ENCODE measurements around the gene COL20A1.

COL20A1 gene

GRCh38 chr20:63362436-63363009, 69.5 kb downstream of the COL20A1 start:
- peaks cover 13% of the 10 kb centered on the region for H3K27me3 Mint-ChIP-seq
- no peak overlapping the region for H3K27ac Mint-ChIP-seq
- H3K9me3 Mint-ChIP-seq (ENCODE audit: low read depth) = no peaks in the 10 kb centered on the region
- peaks cover 2% of the 10 kb centered on the region for H3K4me1 Mint-ChIP-seq (ENCODE audit: low read depth)
- no peaks in the 10 kb centered on the region for H3K36me3 Mint-ChIP-seq
- H3K4me3 Mint-ChIP-seq = no peak overlapping the region

- H3K36me3 Mint-ChIP-seq = no peaks in the 10 kb centered on the region
- H3K4me1 Mint-ChIP-seq (ENCODE audit: low read depth) = peaks cover 2% of the 10 kb centered on the region
- no peak overlapping the region for H3K27ac Mint-ChIP-seq
- H3K27me3 Mint-ChIP-seq = peaks cover 13% of the 10 kb centered on the region
- no peaks in the 10 kb centered on the region for H3K9me3 Mint-ChIP-seq (ENCODE audit: low read depth)
- H3K4me3 Mint-ChIP-seq = no peak overlapping the region
Measured at GRCh38 chr20:63363013-63363957, 70.3 kb downstream of the COL20A1 start.

- H3K27ac Mint-ChIP-seq = no peak overlapping the region
- H3K36me3 Mint-ChIP-seq = no peaks in the 10 kb centered on the region
- peaks cover 13% of the 10 kb centered on the region for H3K27me3 Mint-ChIP-seq
- peaks cover 2% of the 10 kb centered on the region for H3K4me1 Mint-ChIP-seq (ENCODE audit: low read depth)
- no peaks in the 10 kb centered on the region for H3K9me3 Mint-ChIP-seq (ENCODE audit: low read depth)
- H3K4me3 Mint-ChIP-seq = no peak overlapping the region
Measured at GRCh38 chr20:63363981-63364561, 71.1 kb downstream of the COL20A1 start.

GRCh38 chr20:63364801-63365585, 72.0 kb downstream of the COL20A1 start:
- H3K27ac Mint-ChIP-seq = no peak overlapping the region
- no peak overlapping the region for H3K4me3 Mint-ChIP-seq

GRCh38 chr20:63365601-63366389, 72.8 kb downstream of the COL20A1 start:
- H3K4me1 Mint-ChIP-seq (ENCODE audit: low read depth) = peaks cover 2% of the 10 kb centered on the region
- H3K27me3 Mint-ChIP-seq = peaks cover 9% of the 10 kb centered on the region
- H3K36me3 Mint-ChIP-seq = no peaks in the 10 kb centered on the region
- no peak overlapping the region for H3K4me3 Mint-ChIP-seq
- no peaks in the 10 kb centered on the region for H3K9me3 Mint-ChIP-seq (ENCODE audit: low read depth)
- no peak overlapping the region for H3K27ac Mint-ChIP-seq

More at GRCh38 chr20:63364801-63365585, 72.0 kb downstream of the COL20A1 start:
- Mint-ChIP-seq H3K9me3 (ENCODE audit: low read depth) (no peaks in the 10 kb centered on the region), H3K36me3 (no peaks in the 10 kb centered on the region), H3K27me3 (peaks cover 9% of the 10 kb centered on the region), H3K4me1 (ENCODE audit: low read depth) (peaks cover 2% of the 10 kb centered on the region)

GRCh38 chr20:63366390-63367365, 73.7 kb downstream of the COL20A1 start:
- no peaks in the 10 kb centered on the region for H3K36me3 Mint-ChIP-seq
- H3K27me3 Mint-ChIP-seq = peaks cover 9% of the 10 kb centered on the region
- H3K4me3 Mint-ChIP-seq = no peak overlapping the region
- no peaks in the 10 kb centered on the region for H3K9me3 Mint-ChIP-seq (ENCODE audit: low read depth)
- peaks cover 2% of the 10 kb centered on the region for H3K4me1 Mint-ChIP-seq (ENCODE audit: low read depth)
- no peak overlapping the region for H3K27ac Mint-ChIP-seq

GRCh38 chr20:63367446-63368055, 74.6 kb downstream of the COL20A1 start:
- Mint-ChIP-seq H3K4me3 (no peak overlapping the region), H3K27me3 (peaks cover 6% of the 10 kb centered on the region), H3K4me1 (ENCODE audit: low read depth) (peaks cover under 1% of the 10 kb centered on the region), H3K27ac (no peak overlapping the region), H3K9me3 (ENCODE audit: low read depth) (no peaks in the 10 kb centered on the region), H3K36me3 (no peaks in the 10 kb centered on the region)

GRCh38 chr20:63368151-63368550, 75.2 kb downstream of the COL20A1 start:
- peaks cover 3% of the 10 kb centered on the region for H3K27me3 Mint-ChIP-seq
- no peak overlapping the region for H3K4me3 Mint-ChIP-seq
- H3K4me1 Mint-ChIP-seq (ENCODE audit: low read depth) = no peaks in the 10 kb centered on the region
- no peaks in the 10 kb centered on the region for H3K9me3 Mint-ChIP-seq (ENCODE audit: low read depth)
- no peak overlapping the region for H3K27ac Mint-ChIP-seq
- H3K36me3 Mint-ChIP-seq = no peaks in the 10 kb centered on the region

GRCh38 chr20:63369024-63369530, 76.1 kb downstream of the COL20A1 start:
- Mint-ChIP-seq H3K27ac (no peak overlapping the region), H3K9me3 (ENCODE audit: low read depth) (no peaks in the 10 kb centered on the region), H3K4me1 (ENCODE audit: low read depth) (no peaks in the 10 kb centered on the region), H3K27me3 (peaks cover 3% of the 10 kb centered on the region), H3K36me3 (no peaks in the 10 kb centered on the region), H3K4me3 (no peak overlapping the region)

GRCh38 chr20:63369724-63370617, 77.0 kb downstream of the COL20A1 start:
- Mint-ChIP-seq H3K4me1 (ENCODE audit: low read depth) (no peaks in the 10 kb centered on the region), H3K4me3 (no peak overlapping the region), H3K9me3 (ENCODE audit: low read depth) (no peaks in the 10 kb centered on the region), H3K27me3 (peaks cover 3% of the 10 kb centered on the region), H3K27ac (no peak overlapping the region), H3K36me3 (no peaks in the 10 kb centered on the region)

- H3K27me3 Mint-ChIP-seq = peaks cover 3% of the 10 kb centered on the region
- no peaks in the 10 kb centered on the region for H3K4me1 Mint-ChIP-seq (ENCODE audit: low read depth)
- no peak overlapping the region for H3K4me3 Mint-ChIP-seq
- H3K27ac Mint-ChIP-seq = no peak overlapping the region
- no peaks in the 10 kb centered on the region for H3K36me3 Mint-ChIP-seq
- H3K9me3 Mint-ChIP-seq (ENCODE audit: low read depth) = no peaks in the 10 kb centered on the region
Measured at GRCh38 chr20:63370618-63371187, 77.7 kb downstream of the COL20A1 start.

Data from activated naive CD8-positive, alpha-beta T cell (primary cell).